ENCODE data around the gene PITX2. TPM values are rescaled to one million over a fixed set of nuclear protein-coding genes. Genes with fewer than 3 reads are reported as not detected.
"Not testable (repeated sequence)": the region's sequence is repeated elsewhere in the genome, so short reads cannot be mapped to it uniquely, and the experiment has no call there.

The PITX2 gene
- polyA plus RNA-seq, 1 donor from 2014 or later: not detected

DNA sequence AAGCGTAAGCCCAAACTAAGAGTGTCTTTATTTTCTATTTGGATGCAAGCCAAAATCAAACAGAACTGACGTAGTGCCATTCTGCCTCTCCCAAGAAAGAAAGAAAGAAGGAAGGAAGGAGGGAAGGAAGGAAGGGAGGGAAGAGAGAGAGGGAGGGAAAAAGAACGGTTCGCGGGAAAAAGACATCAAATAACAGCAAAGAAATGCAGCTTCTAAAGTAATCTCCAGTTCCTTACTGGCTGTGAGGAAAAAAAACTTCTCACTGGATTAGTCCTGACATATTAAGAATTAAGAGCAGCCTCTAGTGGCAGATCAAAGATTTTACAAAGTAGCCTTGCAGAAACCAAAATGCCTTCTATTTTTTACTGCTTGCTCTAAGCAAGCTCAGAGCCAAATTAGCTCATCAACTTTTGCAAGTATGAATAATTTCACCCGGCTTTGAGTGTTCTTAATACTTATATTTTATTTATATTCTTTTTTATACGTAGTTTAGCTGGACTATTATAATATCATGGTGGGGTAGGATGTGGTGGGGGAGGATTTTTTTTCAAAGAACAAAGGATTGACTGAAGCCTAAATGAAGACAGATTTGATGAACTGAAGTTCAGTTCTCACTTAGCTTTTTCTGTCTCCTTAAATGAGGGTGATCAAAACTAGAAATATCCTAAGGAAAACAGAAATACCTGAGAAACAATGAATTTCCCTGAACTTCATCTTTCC is 36.6 kb downstream of the PITX2 start:
- no peak overlapping the region for H3K9ac ChIP-seq (ENCODE audit: low read length)
- no peak for TF ChIP-seq POLR2AphosphoS5 (IDR thresholded peaks at IDR 0.05)
- TF ChIP-seq, protein P1, sequence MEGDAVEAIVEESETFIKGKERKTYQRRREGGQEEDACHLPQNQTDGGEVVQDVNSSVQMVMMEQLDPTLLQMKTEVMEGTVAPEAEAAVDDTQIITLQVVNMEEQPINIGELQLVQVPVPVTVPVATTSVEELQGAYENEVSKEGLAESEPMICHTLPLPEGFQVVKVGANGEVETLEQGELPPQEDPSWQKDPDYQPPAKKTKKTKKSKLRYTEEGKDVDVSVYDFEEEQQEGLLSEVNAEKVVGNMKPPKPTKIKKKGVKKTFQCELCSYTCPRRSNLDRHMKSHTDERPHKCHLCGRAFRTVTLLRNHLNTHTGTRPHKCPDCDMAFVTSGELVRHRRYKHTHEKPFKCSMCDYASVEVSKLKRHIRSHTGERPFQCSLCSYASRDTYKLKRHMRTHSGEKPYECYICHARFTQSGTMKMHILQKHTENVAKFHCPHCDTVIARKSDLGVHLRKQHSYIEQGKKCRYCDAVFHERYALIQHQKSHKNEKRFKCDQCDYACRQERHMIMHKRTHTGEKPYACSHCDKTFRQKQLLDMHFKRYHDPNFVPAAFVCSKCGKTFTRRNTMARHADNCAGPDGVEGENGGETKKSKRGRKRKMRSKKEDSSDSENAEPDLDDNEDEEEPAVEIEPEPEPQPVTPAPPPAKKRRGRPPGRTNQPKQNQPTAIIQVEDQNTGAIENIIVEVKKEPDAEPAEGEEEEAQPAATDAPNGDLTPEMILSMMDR (IDR thresholded peaks at IDR 0.05; ENCODE audit: poor library complexity, severe bottlenecking): peak; percentile 54
- TF ChIP-seq SMC3 (conservative IDR thresholded peaks at IDR 0.05; ENCODE audit: poor library complexity): no peak
- TF ChIP-seq RAD21 (conservative IDR thresholded peaks at IDR 0.05): peak; percentile 17
- no peak overlapping the region for H3K4me2 ChIP-seq (ENCODE audit: low read length)
- H4K20me1 ChIP-seq (ENCODE audit: insufficient read depth): no peaks in the 10 kb centered on the region
- no peaks in the 10 kb centered on the region for H3K9me3 ChIP-seq (ENCODE audit: low read length)
- no peaks in the 10 kb centered on the region for H3K27me3 ChIP-seq (ENCODE audit: insufficient read depth, low read depth, low read length)
- no peak overlapping the region for H3K4me3 ChIP-seq (ENCODE audit: low read length)
- H3K79me2 ChIP-seq (replicated peaks; ENCODE audit: insufficient read depth, low read length): no peaks in the 10 kb centered on the region
- no peak overlapping the region for H3K27ac ChIP-seq (ENCODE audit: low read length)
- H3K36me3 ChIP-seq (ENCODE audit: insufficient read depth, low read length): no peaks in the 10 kb centered on the region
- no peaks in the 10 kb centered on the region for H3F3A ChIP-seq (ENCODE audit: insufficient read depth, low read length, poor library complexity, severe bottlenecking)
- H3K9me2 ChIP-seq (ENCODE audit: insufficient read depth, low read length): no peaks in the 10 kb centered on the region
- H2AFZ ChIP-seq (ENCODE audit: low read depth, low read length): no peak overlapping the region

DNA sequence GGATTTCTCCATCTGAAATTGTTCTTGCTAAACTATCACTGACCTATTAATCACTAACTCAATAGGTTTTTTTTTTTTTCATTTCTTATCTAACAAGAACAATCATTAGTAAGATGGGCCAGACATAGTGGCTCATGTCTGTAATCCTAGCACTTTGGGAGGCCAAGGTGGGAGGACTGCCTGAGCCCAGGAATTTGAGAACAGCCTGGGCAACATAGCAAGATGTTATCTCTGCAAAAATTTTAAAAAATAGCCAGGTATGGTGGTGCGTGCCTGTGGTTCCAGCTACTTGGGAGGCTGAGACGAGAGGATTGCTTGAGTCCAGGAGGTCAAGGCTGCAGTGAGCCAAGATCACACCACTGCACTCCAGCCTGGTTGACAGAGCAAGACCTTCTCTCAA is 46.2 kb downstream of the PITX2 start:
- not testable (repeated sequence) for H3K9me3 ChIP-seq (ENCODE audit: low read length); H3K4me2 ChIP-seq (ENCODE audit: low read length); H4K20me1 ChIP-seq (ENCODE audit: insufficient read depth); H3K9ac ChIP-seq (ENCODE audit: low read length); H3F3A ChIP-seq (ENCODE audit: insufficient read depth, low read length, poor library complexity, severe bottlenecking); H3K27ac ChIP-seq (ENCODE audit: low read length); H3K4me3 ChIP-seq (ENCODE audit: low read length); H3K9me2 ChIP-seq (ENCODE audit: insufficient read depth, low read length); H3K79me2 ChIP-seq (replicated peaks; ENCODE audit: insufficient read depth, low read length); H3K36me3 ChIP-seq (ENCODE audit: insufficient read depth, low read length); H2AFZ ChIP-seq (ENCODE audit: low read depth, low read length); H3K27me3 ChIP-seq (ENCODE audit: insufficient read depth, low read depth, low read length)

Other genes starting within 250 kb of the PITX2 start
- 0.06 TPM in 1 of 2 replicates, not detected in the other for gene ENPEP, start 146.9 kb downstream of the PITX2 start, polyA plus RNA-seq